ENCODE data around the gene PTH1R.

DNA sequence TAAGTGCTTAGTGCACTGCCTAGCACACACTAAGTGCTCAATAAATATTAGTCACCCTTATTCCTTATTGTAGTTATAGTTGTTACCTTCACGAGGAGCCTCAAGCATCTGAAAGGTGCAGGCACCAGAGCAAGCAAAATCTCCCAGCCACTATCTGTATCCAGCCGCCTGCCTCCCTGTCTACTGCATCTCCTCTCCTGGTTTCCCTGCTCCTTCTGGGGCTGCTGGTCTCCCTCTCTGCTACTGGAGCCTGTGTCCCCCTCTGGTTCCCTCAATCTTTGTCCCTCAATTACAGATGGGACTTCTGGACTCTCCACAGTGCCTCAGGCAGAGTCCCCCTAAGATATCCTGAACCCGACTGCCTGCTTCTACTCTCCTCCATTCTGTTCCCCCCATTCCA is 33.1 kb upstream of the PTH1R start:
- no peak for TF ChIP-seq CHD2 (IDR thresholded peaks at IDR 0.05; ENCODE audit: low read length, partially characterized antibody)
- TF ChIP-seq EP300 (IDR thresholded peaks at IDR 0.05; ENCODE audit: borderline replicate concordance in 1 of 2, low read depth in 1 of 2, low read length in 1 of 2) = no peak
- no peak for TF ChIP-seq GABPA (IDR thresholded peaks at IDR 0.05; ENCODE audit: low read depth)

Measured in SK-N-SH (cell line).